C4-2B (cell line): ENCODE measurements around the gene E2F8.

Experiments
- H3K27ac ChIP-seq: fragments of 450-650 bp; 2 replicates; pipeline ENCODE4 v1.5.1; 2017
- ZFX ChIP-seq: fragments of 450-650 bp; IDR thresholded peaks from 2 replicates; pipeline ENCODE4 v1.6.1; 2017
- TF ChIP-seq, protein P1 (sequence below): fragments of 450-650 bp; conservative IDR thresholded peaks from 2 replicates; pipeline ENCODE4 v1.5.1; 2017; ENCODE audit warnings: mild to moderate bottlenecking

Gene E2F8

DNA sequence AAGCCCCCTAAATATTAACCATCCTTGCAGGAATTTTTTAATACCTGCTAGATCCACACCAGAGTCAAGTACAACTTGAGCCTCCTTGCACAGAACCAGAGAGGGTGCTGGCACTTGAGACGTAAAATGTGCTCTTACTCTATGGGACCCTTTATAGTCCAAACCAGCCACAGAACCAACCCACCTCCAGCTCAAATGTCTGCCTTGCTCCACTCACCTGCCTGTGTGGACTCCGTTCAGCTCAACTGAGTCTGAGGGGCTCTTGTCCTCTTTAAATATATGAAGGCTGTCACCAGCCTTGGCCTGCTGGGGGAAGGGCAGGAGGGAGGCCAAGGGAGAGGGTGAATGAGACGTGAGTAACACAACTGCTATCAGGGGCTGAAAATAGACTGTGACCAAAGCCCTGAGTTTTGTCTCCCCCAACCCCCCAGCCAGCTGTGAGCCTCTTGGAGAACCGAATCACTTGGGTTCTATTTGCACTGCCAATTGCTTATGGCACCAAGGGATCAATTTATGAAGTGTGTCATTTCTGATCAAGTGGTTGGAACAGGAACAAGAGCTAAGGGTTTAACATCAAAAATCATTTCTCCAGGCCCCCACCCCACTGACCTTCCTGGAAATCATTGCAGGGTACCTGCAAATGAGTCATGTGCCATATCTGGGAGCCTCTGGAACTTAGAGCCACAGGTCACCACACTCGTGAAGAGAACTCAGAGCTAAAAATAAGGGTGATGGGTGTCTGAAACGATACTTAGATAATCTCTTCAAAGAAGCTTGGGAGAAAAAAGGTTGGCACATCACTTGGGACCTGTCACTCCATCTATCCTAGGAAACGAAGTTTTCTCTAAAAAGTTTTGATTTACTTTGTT, 38.8 kb downstream of the E2F8 start, which contains the start of gene CSRP3:
CSRP3 (minus strand) TSS at position 247 of the 869 bp plus-strand sequence. CDS start 9,535 bp downstream, outside the sequence.
- H3K27ac ChIP-seq: no peak within 1 kb of the TSS
- TF ChIP-seq, protein P1, sequence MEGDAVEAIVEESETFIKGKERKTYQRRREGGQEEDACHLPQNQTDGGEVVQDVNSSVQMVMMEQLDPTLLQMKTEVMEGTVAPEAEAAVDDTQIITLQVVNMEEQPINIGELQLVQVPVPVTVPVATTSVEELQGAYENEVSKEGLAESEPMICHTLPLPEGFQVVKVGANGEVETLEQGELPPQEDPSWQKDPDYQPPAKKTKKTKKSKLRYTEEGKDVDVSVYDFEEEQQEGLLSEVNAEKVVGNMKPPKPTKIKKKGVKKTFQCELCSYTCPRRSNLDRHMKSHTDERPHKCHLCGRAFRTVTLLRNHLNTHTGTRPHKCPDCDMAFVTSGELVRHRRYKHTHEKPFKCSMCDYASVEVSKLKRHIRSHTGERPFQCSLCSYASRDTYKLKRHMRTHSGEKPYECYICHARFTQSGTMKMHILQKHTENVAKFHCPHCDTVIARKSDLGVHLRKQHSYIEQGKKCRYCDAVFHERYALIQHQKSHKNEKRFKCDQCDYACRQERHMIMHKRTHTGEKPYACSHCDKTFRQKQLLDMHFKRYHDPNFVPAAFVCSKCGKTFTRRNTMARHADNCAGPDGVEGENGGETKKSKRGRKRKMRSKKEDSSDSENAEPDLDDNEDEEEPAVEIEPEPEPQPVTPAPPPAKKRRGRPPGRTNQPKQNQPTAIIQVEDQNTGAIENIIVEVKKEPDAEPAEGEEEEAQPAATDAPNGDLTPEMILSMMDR: no peak
- TF ChIP-seq ZFX: no peak

DNA sequence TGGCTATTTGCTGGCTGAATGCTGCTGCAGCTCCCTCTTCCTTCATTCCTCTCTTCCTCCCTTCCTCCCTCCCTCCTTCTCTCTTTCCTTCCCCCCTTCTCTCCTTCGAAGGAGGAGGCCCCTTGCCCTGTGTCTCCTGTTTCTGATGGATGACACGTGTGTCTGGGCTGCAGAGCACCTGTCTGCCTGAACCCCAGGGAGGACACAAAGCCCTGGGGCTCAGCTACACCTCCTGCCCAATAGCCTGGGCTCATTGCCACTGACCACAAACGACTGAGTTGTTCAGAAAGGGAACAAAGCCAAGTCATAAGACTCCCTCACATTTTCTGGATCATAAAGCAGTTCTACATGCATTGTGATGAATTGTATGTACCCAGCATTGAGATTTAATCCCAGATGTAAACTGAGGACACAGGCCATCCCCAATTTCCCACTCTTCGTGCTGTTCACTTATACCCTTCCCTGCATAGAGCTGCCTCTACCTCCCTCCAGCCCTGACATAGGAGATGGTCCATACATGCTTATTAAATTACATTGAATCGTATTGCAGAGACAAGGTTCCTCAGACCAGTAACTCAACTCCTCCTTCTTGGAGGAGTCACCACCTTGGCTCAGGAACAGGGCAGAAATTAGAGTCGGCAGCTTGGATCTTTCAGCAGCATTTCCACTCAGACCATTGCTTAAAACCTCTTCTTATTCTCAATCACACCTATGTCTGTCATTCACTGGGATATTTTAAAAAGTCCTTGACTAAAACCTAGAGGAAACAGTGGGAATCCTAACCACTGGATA, 40.1 kb downstream of the E2F8 start:
- H3K27ac ChIP-seq: no peak overlapping the region

DNA sequence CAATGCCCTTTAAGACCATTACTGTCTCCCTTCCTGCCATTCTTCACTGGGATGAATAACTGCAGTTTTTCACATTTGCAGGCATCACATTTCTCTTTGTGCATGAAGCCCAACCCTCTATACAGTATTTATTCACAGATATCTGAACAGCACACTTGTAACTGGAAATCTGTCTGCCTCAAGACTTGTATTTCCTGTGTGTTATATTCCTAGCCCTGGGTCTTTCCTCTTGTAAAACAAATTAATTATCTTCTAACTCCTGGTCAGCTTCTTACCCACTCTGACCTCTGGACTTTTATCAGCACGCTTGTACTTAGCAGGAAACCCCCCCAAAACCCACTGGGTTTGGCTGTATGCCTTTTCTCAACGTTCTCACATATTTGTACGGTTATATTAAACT, 41.0 kb downstream of the E2F8 start:
- no peak overlapping the region for H3K27ac ChIP-seq
- TF ChIP-seq, protein P1: no peak
- no peak for TF ChIP-seq ZFX

More for the DNA sequence above, 40.1 kb downstream of the E2F8 start:
- TF ChIP-seq, protein P1: no peak
- no peak for TF ChIP-seq ZFX

DNA sequence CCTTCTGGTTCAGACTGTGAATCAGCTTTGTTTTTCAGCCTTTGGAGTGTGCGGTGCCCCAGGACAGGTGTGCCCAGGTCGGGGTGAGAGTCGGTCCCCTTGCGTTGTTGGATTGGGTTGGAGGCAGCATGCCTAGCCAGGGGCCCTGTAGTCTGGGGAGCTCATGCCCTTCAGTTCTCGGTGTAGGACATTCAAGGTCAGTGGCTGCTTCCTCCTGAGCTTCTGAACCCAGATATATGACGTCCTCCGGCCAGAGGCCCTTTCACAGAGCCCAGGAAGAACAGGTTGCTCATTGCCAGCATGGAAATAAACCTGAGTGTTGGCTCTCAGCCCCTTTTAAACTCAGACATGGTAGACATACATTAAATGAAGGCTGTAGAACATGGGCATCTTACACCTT, 41.7 kb downstream of the E2F8 start:
- TF ChIP-seq ZFX: no peak
- TF ChIP-seq, protein P1: no peak
- H3K27ac ChIP-seq: no peak overlapping the region

DNA sequence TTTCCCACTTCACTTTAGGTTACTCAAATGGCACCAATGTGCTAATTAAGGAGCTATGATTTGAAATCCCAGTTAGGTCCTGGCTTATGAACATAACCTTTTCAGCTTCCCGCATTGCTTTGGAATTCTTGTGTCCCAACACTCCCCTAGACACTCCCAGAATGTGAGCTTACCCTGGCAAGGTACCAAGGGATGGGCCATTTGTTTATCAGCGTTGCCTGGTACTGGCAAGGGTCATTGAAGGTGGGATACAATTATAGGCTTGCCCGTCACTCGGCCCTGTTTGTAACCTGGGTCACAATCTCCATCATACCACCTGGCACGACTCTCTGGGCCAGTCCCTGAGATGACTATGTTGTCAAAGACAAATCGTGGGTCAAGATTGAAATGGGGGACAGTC, 44.3 kb downstream of the E2F8 start:
- H3K27ac ChIP-seq: no peak overlapping the region
- no peak for TF ChIP-seq ZFX
- TF ChIP-seq, protein P1: no peak

DNA sequence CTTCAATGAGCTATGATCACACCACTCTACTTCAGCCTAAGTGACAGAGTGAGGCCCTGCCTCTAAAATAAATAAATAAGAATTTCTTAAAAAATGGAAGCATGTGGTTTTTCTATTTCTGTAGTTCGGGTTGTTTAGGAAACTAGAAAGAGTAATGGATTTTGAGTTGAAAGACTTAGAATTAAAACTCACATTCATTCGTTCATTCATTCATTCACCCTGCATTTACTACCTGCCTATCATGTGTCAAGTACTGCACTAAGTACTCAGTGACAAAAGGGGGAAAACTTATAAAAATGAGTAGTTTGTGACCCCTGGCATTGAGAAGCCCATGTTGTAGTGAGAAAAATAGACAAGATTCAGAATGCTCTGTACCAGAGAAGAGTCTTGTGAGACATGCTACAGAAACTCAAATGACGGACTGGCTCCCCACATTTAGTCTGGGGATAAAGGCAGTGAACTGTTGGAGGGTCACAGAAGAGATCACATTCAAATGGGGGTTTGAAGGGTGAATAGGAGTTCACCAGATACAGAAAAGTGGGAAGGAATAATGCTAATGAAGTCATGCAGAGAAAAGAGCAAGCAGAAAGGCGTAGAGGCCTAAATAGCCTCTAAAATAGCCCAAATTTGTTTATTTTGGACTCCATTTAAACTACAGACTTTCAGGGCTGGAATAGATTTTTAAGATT, 46.0 kb downstream of the E2F8 start:
- TF ChIP-seq, protein P1: no peak
- TF ChIP-seq ZFX: no peak
- no peak overlapping the region for H3K27ac ChIP-seq
